ENCODE data around the gene KLHL30.

KLHL30 gene

GRCh38 chr2:238145046-238145445 lies 6.6 kb downstream of the KLHL30 start:
- no peaks in the 10 kb centered on the region for H3K27me3 ChIP-seq
- no peaks in the 10 kb centered on the region for H3K36me3 ChIP-seq
- no peak overlapping the region for H3K4me3 ChIP-seq (ENCODE audit: low read depth, low read length)
- DNase-seq: no peak
- no peaks in the 10 kb centered on the region for H3K9me3 ChIP-seq
- no peak for TF ChIP-seq CTCF (IDR thresholded peaks at IDR 0.05; ENCODE audit: low read depth, low read length)
- H3K4me1 ChIP-seq: no peaks in the 10 kb centered on the region

DNA sequence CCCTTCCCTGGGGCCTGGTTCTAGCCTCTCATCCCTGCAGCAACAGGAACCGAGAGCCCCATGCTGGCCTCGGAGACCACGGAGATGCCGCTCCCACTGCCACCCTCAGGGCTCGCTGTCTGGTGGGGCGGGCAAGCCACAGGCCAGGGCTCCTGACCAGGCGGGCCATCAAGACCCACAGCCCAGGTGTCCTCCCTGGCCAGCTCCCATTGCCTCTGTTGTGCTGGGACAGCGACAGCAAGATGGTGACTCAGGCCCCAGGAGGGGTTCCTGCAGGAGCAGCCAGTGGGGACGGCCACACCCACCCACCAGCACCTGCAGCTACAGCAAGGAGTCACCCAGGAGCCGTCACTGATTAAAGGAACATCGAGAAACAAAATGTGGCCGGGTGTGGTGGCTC lies 7.4 kb downstream of the KLHL30 start:
- H3K4me3 ChIP-seq (ENCODE audit: low read depth, low read length): no peak overlapping the region
- TF ChIP-seq CTCF (IDR thresholded peaks at IDR 0.05; ENCODE audit: low read depth, low read length): no peak
- H3K36me3 ChIP-seq: no peaks in the 10 kb centered on the region
- no peaks in the 10 kb centered on the region for H3K9me3 ChIP-seq
- no peak for DNase-seq
- no peaks in the 10 kb centered on the region for H3K4me1 ChIP-seq
- H3K27me3 ChIP-seq: no peaks in the 10 kb centered on the region

- Histone ChIP-seq H3K4me1 (no peaks in the 10 kb centered on the region), H3K27me3 (no peaks in the 10 kb centered on the region), H3K36me3 (no peaks in the 10 kb centered on the region), H3K4me3 (ENCODE audit: low read depth, low read length) (no peak overlapping the region), H3K9me3 (no peaks in the 10 kb centered on the region)
- DNase-seq: no peak
- no peak for TF ChIP-seq CTCF (IDR thresholded peaks at IDR 0.05; ENCODE audit: low read depth, low read length)
Observed at GRCh38 chr2:238146884-238147544, 8.5 kb downstream of the KLHL30 start.

- no peak for TF ChIP-seq CTCF (IDR thresholded peaks at IDR 0.05; ENCODE audit: low read depth, low read length)
- Histone ChIP-seq H3K4me3 (ENCODE audit: low read depth, low read length) (no peak overlapping the region), H3K36me3 (no peaks in the 10 kb centered on the region), H3K27me3 (no peaks in the 10 kb centered on the region), H3K4me1 (no peaks in the 10 kb centered on the region), H3K9me3 (no peaks in the 10 kb centered on the region)
- no peak for DNase-seq
Observed at GRCh38 chr2:238148981-238149380, 10.5 kb downstream of the KLHL30 start.

DNA sequence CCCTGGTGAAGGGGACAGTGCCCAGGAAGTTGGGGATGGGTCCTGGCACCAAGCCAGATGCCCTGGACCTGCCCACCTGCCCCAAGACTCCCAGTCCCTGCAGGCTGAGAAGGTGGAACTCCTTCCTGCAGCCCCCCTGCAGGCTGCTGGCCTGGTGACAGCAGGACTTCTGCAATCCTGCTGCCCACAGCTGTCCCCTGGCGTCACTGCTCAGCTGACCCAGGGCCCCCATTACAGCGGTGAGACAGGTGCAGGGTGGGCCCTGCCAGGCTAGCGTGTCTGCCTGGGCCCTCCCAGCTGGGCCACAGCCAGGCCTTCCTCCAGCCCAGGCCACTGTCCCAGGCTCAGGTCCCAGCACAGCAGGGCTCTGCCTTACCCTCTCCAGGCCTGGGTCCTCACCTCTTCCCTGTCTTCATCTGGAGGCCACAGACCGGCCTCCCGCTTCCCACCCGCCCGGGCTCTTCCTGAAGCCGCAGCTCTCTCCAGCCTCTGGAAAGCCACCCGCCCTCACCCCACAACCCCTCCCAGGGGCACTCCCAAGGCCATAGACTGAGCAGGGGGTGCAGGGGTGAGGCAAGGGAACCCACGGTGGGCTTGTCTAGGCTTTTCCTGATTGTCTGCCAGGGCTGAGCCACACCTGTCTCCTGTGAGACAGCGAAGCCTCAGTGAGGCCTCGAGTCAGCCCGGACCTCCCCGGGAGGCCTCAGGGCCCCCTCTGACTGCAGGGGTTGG lies 11.5 kb downstream of the KLHL30 start:
- H3K4me1 ChIP-seq: no peaks in the 10 kb centered on the region
- H3K9me3 ChIP-seq: no peaks in the 10 kb centered on the region
- H3K4me3 ChIP-seq (ENCODE audit: low read depth, low read length): no peak overlapping the region
- DNase-seq: no peak
- no peaks in the 10 kb centered on the region for H3K27me3 ChIP-seq
- TF ChIP-seq CTCF (IDR thresholded peaks at IDR 0.05; ENCODE audit: low read depth, low read length): no peak
- H3K36me3 ChIP-seq: no peaks in the 10 kb centered on the region

- Histone ChIP-seq H3K9me3 (no peaks in the 10 kb centered on the region), H3K4me3 (ENCODE audit: low read depth, low read length) (no peak overlapping the region), H3K36me3 (no peaks in the 10 kb centered on the region), H3K27me3 (no peaks in the 10 kb centered on the region), H3K4me1 (no peaks in the 10 kb centered on the region)
- TF ChIP-seq CTCF (IDR thresholded peaks at IDR 0.05; ENCODE audit: low read depth, low read length): no peak
- DNase-seq: no peak
Observed at GRCh38 chr2:238150686-238151085, 12.2 kb downstream of the KLHL30 start.

Measured in BE2C (cell line).